Adrenal gland (tissue), 12 donors: ENCODE results near the gene SECTM1. TPM values are rescaled to one million over a fixed set of nuclear protein-coding genes. Genes with fewer than 3 reads are reported as not detected.

Experiments used
- DNase-seq, 7 donors: peaks; one replicate each; pipeline ENCODE4 v3.0.0-alpha.2; 2019 to 2020
- H3K27ac ChIP-seq, 5 donors: fragments of 200-600 bp; sonication (generic) in 4 of 5; 1 replicate in 3 of 5; 2 replicates in 2 of 5; pipeline versions ENCODE4 v1.5.1 to v1.8.0; 2016 to 2020; ENCODE audit warnings: mild to moderate bottlenecking in 1 of 5
- H3K27me3 ChIP-seq: fragments of 200-600 bp; 2 replicates; pipeline ENCODE4 v1.8.0; 2021
- H3K36me3 ChIP-seq, 2 donors: fragments of 200-600 bp; replicated peaks in 1 of 2; 1 replicate in 1 of 2; 2 replicates in 1 of 2; pipeline versions ENCODE4 v1.5.1 to v1.8.0; 2018 to 2022
- H3K4me1 ChIP-seq, 2 donors: fragments of 200-600 bp; replicated peaks in 1 of 2; 1 replicate in 1 of 2; 2 replicates in 1 of 2; pipeline versions ENCODE4 v1.5.1 to v1.8.0; 2018 to 2021
- H3K4me3 ChIP-seq, 4 donors: fragments of 200-600 bp; sonication (generic) in 3 of 4; one replicate each; pipeline ENCODE4 v1.5.1; 2016 to 2018
- H3K9me3 ChIP-seq, 3 donors: fragments of 200-600 bp; sonication (generic) in 1 of 3; replicated peaks in 1 of 3; 1 replicate in 2 of 3; 2 replicates in 1 of 3; pipeline versions ENCODE4 v1.5.1 to v1.8.0; 2016 to 2021
- POLR2A ChIP-seq, 2 donors: fragments of 450-650 bp; IDR thresholded peaks; one replicate each; pipeline ENCODE4 v1.6.1; 2017; ENCODE audit warnings: antibody characterized with exemption in 2 of 2, mild to moderate bottlenecking in 2 of 2, moderate library complexity in 1 of 2
- WGBS, 4 donors: extraction: QIAGEN DNeasy Blood & Tissue Kit in 2 of 4; methylation state at CpG; one replicate each; pipeline versions ENCODE4 v1.1.5 to v1.1.7; 2013 to 2017; 5-methylcytosine and 5-hydroxymethylcytosine counted together
- intact Hi-C, 2 donors: fragments of 100-400 bp; cut with DNase I; formaldehyde crosslinking; loops; one replicate each; pipeline versions ENCODE4 v1.14.1 to v1.15.0; 2022 to 2023
- polyA plus RNA-seq, 3 donors: library from polyadenylated mRNA; stranded (reverse); fragments of 200-250 nt in 2 of 3; fragments of 350-450 nt in 1 of 3; fragmentation: Illumina TruSeq in 1 of 3; extraction: RNeasy Lipid Tissue Mini Kit (QIAGEN cat#74804) in 1 of 3; gene quantifications; one replicate each; pipeline ENCODE4 v1.2.3, GENCODE V29; 2013 to 2014
- total RNA-seq, 9 donors: library from RNA; depleted of rRNA in 4 of 9; stranded (reverse); fragments of >200 nt in 4 of 9; fragments of 120-200 nt in 1 of 9; fragmentation: NEBNext Ultra II Directional in 1 of 9; extraction: Animal tissue kit (Norgen Biotek cat#: 25700) in 1 of 9; gene quantifications; one replicate each; pipeline versions ENCODE4 v1.1.0 to v1.2.4, GENCODE V29; 2013 to 2023
- TF ChIP-seq, protein P1 (sequence below), 6 experiments: fragments of 450-650 bp in 4 of 6; fragments of 200-600 bp in 2 of 6; sonication (generic) in 1 of 6; IDR thresholded peaks; 1 replicate in 5 of 6; 2 replicates in 1 of 6; pipeline versions ENCODE4 v1.5.1 to v1.8.0; 2016 to 2021; ENCODE audit warnings: antibody characterized with exemption in 6 of 6, mild to moderate bottlenecking in 2 of 6, moderate library complexity in 1 of 6
- donor health status: healthy with polysubstance abuse.
- donor health status: Bipolar disorder and iron deficiency.
- donor health status: DM: yes; HTN: yes; CAD: no.
- donor health status: DM: no; HTN: no; CAD: no.
- donor health status: DM: no; HTN: no; CAD: no.
- donor health status: DM: yes; HTN: yes; CAD: no.

SECTM1 gene
- total and polyA plus RNA-seq, 12 donors: 1.2 to 24.3 (median 5.9) TPM

- no peak for TF ChIP-seq POLR2A (IDR thresholded peaks at IDR 0.05)
- TF ChIP-seq, protein P1, sequence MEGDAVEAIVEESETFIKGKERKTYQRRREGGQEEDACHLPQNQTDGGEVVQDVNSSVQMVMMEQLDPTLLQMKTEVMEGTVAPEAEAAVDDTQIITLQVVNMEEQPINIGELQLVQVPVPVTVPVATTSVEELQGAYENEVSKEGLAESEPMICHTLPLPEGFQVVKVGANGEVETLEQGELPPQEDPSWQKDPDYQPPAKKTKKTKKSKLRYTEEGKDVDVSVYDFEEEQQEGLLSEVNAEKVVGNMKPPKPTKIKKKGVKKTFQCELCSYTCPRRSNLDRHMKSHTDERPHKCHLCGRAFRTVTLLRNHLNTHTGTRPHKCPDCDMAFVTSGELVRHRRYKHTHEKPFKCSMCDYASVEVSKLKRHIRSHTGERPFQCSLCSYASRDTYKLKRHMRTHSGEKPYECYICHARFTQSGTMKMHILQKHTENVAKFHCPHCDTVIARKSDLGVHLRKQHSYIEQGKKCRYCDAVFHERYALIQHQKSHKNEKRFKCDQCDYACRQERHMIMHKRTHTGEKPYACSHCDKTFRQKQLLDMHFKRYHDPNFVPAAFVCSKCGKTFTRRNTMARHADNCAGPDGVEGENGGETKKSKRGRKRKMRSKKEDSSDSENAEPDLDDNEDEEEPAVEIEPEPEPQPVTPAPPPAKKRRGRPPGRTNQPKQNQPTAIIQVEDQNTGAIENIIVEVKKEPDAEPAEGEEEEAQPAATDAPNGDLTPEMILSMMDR (IDR thresholded peaks at IDR 0.05): no peak
- WGBS, 4 donors: 71 to 83% (median 80%) methylated on average over 25 to 27 of the region's 27 CpGs
- H3K27ac ChIP-seq: no peak overlapping the region
- H3K4me3 ChIP-seq: no peak overlapping the region
- H3K9me3 ChIP-seq: no peaks in the 10 kb centered on the region
- H3K36me3 ChIP-seq: no peaks in the 10 kb centered on the region
- peaks cover 5% of the 10 kb centered on the region for H3K27me3 ChIP-seq
- H3K4me1 ChIP-seq: no peaks in the 10 kb centered on the region
- intact Hi-C loops: loop anchor here in 1 of 2 donors (10.0 kb wide), 1 partner anchor 275 kb away; the partner anchor contains the start of genes DCXR and RAC3
- DNase-seq: no peak
These were observed 23.7 kb downstream of the SECTM1 start for GRCh38 chr17:82309656-82310570.

- DNase-seq: no peak
- Histone ChIP-seq H3K27me3 (no peaks in the 10 kb centered on the region), H3K4me1 (no peaks in the 10 kb centered on the region), H3K27ac (no peak overlapping the region), H3K9me3 (no peaks in the 10 kb centered on the region), H3K4me3 (no peak overlapping the region), H3K36me3 (no peaks in the 10 kb centered on the region)
- WGBS, 4 donors: 77 to 91% (median 83%) methylated on average over 15 to 20 of the region's 20 CpGs
- TF ChIP-seq, protein P1 (IDR thresholded peaks at IDR 0.05): no peak
- no peak for TF ChIP-seq POLR2A (IDR thresholded peaks at IDR 0.05)
- intact Hi-C loops: no loop called here
These were observed 27.8 kb downstream of the SECTM1 start for GRCh38 chr17:82305727-82306300.

DNA sequence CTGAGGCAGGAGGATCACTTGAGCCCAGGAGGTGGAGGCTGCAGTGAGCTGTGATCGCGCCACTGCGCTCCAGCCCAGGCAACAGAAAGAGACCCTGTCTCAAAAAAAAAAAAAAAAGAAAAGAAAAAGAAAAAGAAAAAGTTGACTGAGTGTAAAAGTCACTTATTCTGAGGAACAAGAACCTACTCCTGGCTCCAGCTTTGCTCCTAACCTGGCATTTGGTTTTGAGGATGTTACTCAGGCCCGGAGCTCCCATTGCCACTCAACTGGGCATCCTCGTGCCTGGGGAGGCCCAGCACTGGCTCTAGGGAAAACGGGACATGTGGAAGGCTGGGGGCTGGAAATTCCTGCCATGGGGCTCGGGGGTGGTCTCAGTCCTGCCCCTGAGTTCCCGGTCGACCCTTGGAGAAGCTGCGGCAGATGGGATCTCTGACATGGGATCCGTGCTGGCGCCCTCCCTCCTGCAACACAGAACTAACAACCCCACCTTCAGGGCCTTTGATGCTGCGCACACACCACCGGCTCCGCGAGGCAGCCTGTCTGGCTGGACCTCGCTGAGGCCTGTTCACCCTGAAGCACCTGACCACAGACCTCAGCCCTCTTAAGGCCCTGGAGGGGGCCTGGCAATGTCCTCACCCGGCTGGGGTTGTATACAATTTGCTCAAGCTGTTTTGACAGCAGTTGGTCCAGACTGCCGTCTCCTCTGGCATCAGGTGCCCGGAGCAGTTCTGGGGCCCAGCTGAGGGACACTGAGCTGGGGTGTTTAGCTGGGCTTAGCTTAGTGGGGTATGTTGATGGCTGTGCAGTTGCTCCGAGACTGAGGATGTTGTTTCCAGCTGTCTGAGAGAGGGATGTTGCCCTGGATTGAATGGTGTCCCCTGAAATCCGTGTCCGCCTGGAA is 28.5 kb downstream of the SECTM1 start:
- no peak for TF ChIP-seq POLR2A (IDR thresholded peaks at IDR 0.05)
- TF ChIP-seq, protein P1 (IDR thresholded peaks at IDR 0.05): no peak
- H3K27me3 ChIP-seq: no peaks in the 10 kb centered on the region
- intact Hi-C loops: no loop called here
- no peak overlapping the region for H3K4me3 ChIP-seq
- no peak for DNase-seq
- H3K4me1 ChIP-seq: no peaks in the 10 kb centered on the region
- H3K9me3 ChIP-seq: no peaks in the 10 kb centered on the region
- WGBS, 4 donors: 86 to 90% (median 90%) methylated on average over 13 to 23 of the region's 23 CpGs
- H3K27ac ChIP-seq: no peak overlapping the region
- H3K36me3 ChIP-seq: no peaks in the 10 kb centered on the region
